Right lobe of liver (tissue), 6 donors: ENCODE data around the gene KIF2A. TPM values are rescaled to one million over a fixed set of nuclear protein-coding genes. Genes with fewer than 3 reads are reported as not detected.

Source experiments
- ATAC-seq, 4 donors: fragments of 200-7000 bp; cut with Tn5 transposase; one replicate each; pipeline ENCODE4 v1.9.1; 2020; ENCODE audit warnings: mild to moderate bottlenecking in 4 of 4, moderate library complexity in 4 of 4
- DNase-seq, 3 donors: peaks; one replicate each; pipeline ENCODE4 v3.0.0-alpha.2; 2020
- H3K27ac ChIP-seq, 3 donors: fragments of 200-600 bp; one replicate each; pipeline ENCODE4 v1.8.0; 2022
- H3K27me3 ChIP-seq, 2 donors: fragments of 200-600 bp; one replicate each; pipeline ENCODE4 v1.8.0; 2022
- H3K36me3 ChIP-seq, 4 donors: fragments of 200-600 bp; sonication (generic) in 1 of 4; one replicate each; pipeline versions ENCODE4 v1.5.1 to v1.8.0; 2017 to 2022; ENCODE audit warnings: control low read depth in 1 of 4
- H3K4me1 ChIP-seq, 4 donors: fragments of 200-600 bp; sonication (generic) in 1 of 4; one replicate each; pipeline versions ENCODE4 v1.5.1 to v1.8.0; 2017 to 2022; ENCODE audit warnings: control low read depth in 1 of 4
- H3K4me3 ChIP-seq, 3 donors: fragments of 200-600 bp; one replicate each; pipeline ENCODE4 v1.8.0; 2022
- H3K9me3 ChIP-seq, 4 donors: fragments of 200-600 bp; sonication (generic) in 1 of 4; one replicate each; pipeline versions ENCODE4 v1.5.1 to v1.8.0; 2017 to 2022; ENCODE audit warnings: control low read depth in 1 of 4
- CTCF ChIP-seq, 4 donors: fragments of 200-600 bp in 3 of 4; fragments of 450-650 bp in 1 of 4; IDR thresholded peaks; one replicate each; pipeline versions ENCODE4 v1.5.1 to v1.8.0; 2016 to 2022; ENCODE audit warnings: antibody characterized with exemption in 4 of 4, mild to moderate bottlenecking in 2 of 4
- POLR2A ChIP-seq: fragments of 450-650 bp; IDR thresholded peaks from one replicate; pipeline ENCODE4 v1.6.1; 2017; ENCODE audit warnings: antibody characterized with exemption, mild to moderate bottlenecking
- WGBS: methylation state at CpG from one replicate; pipeline ENCODE4 v1.1.6; 2018; ENCODE audit warnings: low coverage, low lambda C conversion rate; ENCODE audit not compliant: insufficient coverage; ENCODE audit errors: missing lambda C conversion rate; 5-methylcytosine and 5-hydroxymethylcytosine counted together
- intact Hi-C, 2 donors: fragments of 100-400 bp; cut with DNase I; formaldehyde crosslinking; loops; one replicate each; pipeline versions ENCODE4 v1.11.2 to v1.14.1; 2022
- total RNA-seq, 6 experiments: library from RNA; depleted of rRNA in 2 of 6; stranded (reverse); fragments of >200 nt in 2 of 6; fragmentation: NEBNext Ultra II Directional in 3 of 6; extraction: Animal tissue kit (Norgen Biotek cat#: 25700) in 3 of 6; gene quantifications; one replicate each; pipeline versions ENCODE4 v1.1.0 to v1.2.4, GENCODE V29; 2016 to 2023
- donor health status: DM: no; HTN: yes; CAD: no.
- donor health status: DM: no; HTN: no; CAD: no.
- donor health status: DM: no; HTN: no; CAD: no.
- donor health status: DM: no; HTN: yes; CAD: no.
- donor health status: DM: no; HTN: yes; CAD: no.

The KIF2A gene
- total RNA-seq, 6 experiments from 2014 or later = 4.9 to 10.2 (median 6.7) TPM

GRCh38 chr5:62347928-62348327 is 41.9 kb downstream of the KIF2A start:
- DNase-seq (no peak), ATAC-seq (peak; percentile 70 to 85 (median 79))
- intact Hi-C loops = no loop called here
- H3K27me3 ChIP-seq = no peaks in the 10 kb centered on the region
- no peak overlapping the region for H3K4me3 ChIP-seq
- no peaks in the 10 kb centered on the region for H3K9me3 ChIP-seq
- no peak overlapping the region for H3K27ac ChIP-seq
- no peaks in the 10 kb centered on the region for H3K4me1 ChIP-seq
- peaks cover 0 to 2% (median 0%) of the 10 kb centered on the region in 4 donors for H3K36me3 ChIP-seq
- 41% methylated on average over 1 of the region's 1 CpG for WGBS
- TF ChIP-seq CTCF (IDR thresholded peaks at IDR 0.05) (no peak), POLR2A (no peak)

GRCh38 chr5:62348723-62349481 is 42.9 kb downstream of the KIF2A start:
- intact Hi-C loops = no loop called here
- H3K4me3 ChIP-seq = no peak overlapping the region
- TF ChIP-seq POLR2A (no peak), CTCF (IDR thresholded peaks at IDR 0.05) (no peak)
- peaks cover 0 to 8% (median 0%) of the 10 kb centered on the region in 4 donors for H3K36me3 ChIP-seq
- WGBS = 94% methylated on average over 1 of the region's 1 CpG
- DNase-seq (no peak), ATAC-seq (no peak)
- no peaks in the 10 kb centered on the region for H3K9me3 ChIP-seq
- no peak overlapping the region for H3K27ac ChIP-seq
- H3K27me3 ChIP-seq = no peaks in the 10 kb centered on the region
- H3K4me1 ChIP-seq = no peaks in the 10 kb centered on the region

- Histone ChIP-seq H3K27me3 (no peaks in the 10 kb centered on the region), H3K4me1 (no peaks in the 10 kb centered on the region), H3K36me3 (peaks cover 0 to 13% (median 4%) of the 10 kb centered on the region in 4 donors), H3K4me3 (no peak overlapping the region), H3K27ac (no peak overlapping the region), H3K9me3 (no peaks in the 10 kb centered on the region)
- intact Hi-C loops = loop anchor here in 1 of 2 donors (10.0 kb wide), 1 partner anchor 129 kb away; no protein-coding TSS in a partner anchor
- ATAC-seq (peak; percentile 76 to 90 (median 80)), DNase-seq (no peak)
- TF ChIP-seq POLR2A (no peak), CTCF (IDR thresholded peaks at IDR 0.05) (peak; percentile 58 to 71 (median 62))
These were observed 48.2 kb downstream of the KIF2A start for GRCh38 chr5:62354028-62354874.

GRCh38 chr5:62362701-62363100 is 56.7 kb downstream of the KIF2A start:
- H3K9me3 ChIP-seq = peaks cover 0 to 2% (median 0%) of the 10 kb centered on the region in 4 donors
- DNase-seq (no peak), ATAC-seq (no peak)
- no peaks in the 10 kb centered on the region for H3K27me3 ChIP-seq
- TF ChIP-seq CTCF (IDR thresholded peaks at IDR 0.05) = no peak
- no peak for TF ChIP-seq POLR2A
- H3K27ac ChIP-seq = no peak overlapping the region
- no peaks in the 10 kb centered on the region for H3K4me1 ChIP-seq
- 95% methylated on average over 3 of the region's 3 CpGs for WGBS
- H3K4me3 ChIP-seq = no peak overlapping the region
- peaks cover 0 to 18% (median 7%) of the 10 kb centered on the region in 4 donors for H3K36me3 ChIP-seq
- intact Hi-C loops = no loop called here
